Caco-2 (cell line): ENCODE data around the gene KIF16B. TPM values are rescaled to one million over a fixed set of nuclear protein-coding genes. Genes with fewer than 3 reads are reported as not detected.

Experiments
- BruUV-seq: library from RNA; stranded (reverse); fragments of 400-500 nt; replicated peaks from 2 replicates; lab custom pipeline; 2021; lab: Mats Ljungman, UMichigan
- CTCF ChIA-PET: fragments of 300-600 bp; sonication (Branson Sonifier 250); formaldehyde crosslinking; loops from one replicate; lab custom pipeline; 2022; ENCODE audit warnings: antibody characterized with exemption; lab: Charles Lee
- POLR2A ChIA-PET: fragments of 300-600 bp; sonication (Branson Sonifier 250); formaldehyde crosslinking; loops from one replicate; lab custom pipeline; 2022; ENCODE audit warnings: antibody characterized with exemption; lab: Charles Lee
- DNase-seq, 2 experiments: peaks; one replicate each; pipeline versions ENCODE4 v3.0.0 to v3.0.0-alpha.2; 2020 to 2022
- H3K27me3 ChIP-seq: replicated peaks from 2 replicates; pipeline ENCODE4 v1.6.0; 2011; ENCODE audit warnings: low read length; ENCODE audit not compliant: control insufficient read depth, insufficient read depth
- H3K36me3 ChIP-seq: 2 replicates; pipeline ENCODE4 v1.5.1; 2011; ENCODE audit warnings: low read length; ENCODE audit not compliant: control insufficient read depth, insufficient read depth
- H3K4me1 ChIP-seq: fragments of 250-450 bp; sonication (Bioruptor Pico); 2 replicates; pipeline ENCODE4 v1.5.1; 2020; ENCODE audit warnings: mild to moderate bottlenecking
- H3K4me3 ChIP-seq: 2 replicates; pipeline ENCODE4 v1.5.1; 2011; ENCODE audit warnings: low read depth, mild to moderate bottlenecking, control low read depth, low read length
- H3K9me3 ChIP-seq: fragments of 250-450 bp; sonication (Bioruptor Pico); 2 replicates; pipeline ENCODE4 v1.5.1; 2020; ENCODE audit warnings: mild to moderate bottlenecking, moderate library complexity
- H3K27ac Mint-ChIP-seq: one replicate; pipeline ENCODE4 v1.8.0; 2022; ENCODE audit warnings: mixed read lengths; ENCODE audit not compliant: unreplicated experiment
- H3K27me3 Mint-ChIP-seq: one replicate; pipeline ENCODE4 v1.8.0; 2022; ENCODE audit warnings: mixed read lengths; ENCODE audit not compliant: insufficient read depth, unreplicated experiment
- H3K36me3 Mint-ChIP-seq: one replicate; pipeline ENCODE4 v1.8.0; 2022; ENCODE audit warnings: mild to moderate bottlenecking, mixed read lengths; ENCODE audit not compliant: insufficient read depth, unreplicated experiment
- H3K4me1 Mint-ChIP-seq: one replicate; pipeline ENCODE4 v1.8.0; 2022; ENCODE audit warnings: low read depth, mixed read lengths; ENCODE audit not compliant: unreplicated experiment
- H3K4me3 Mint-ChIP-seq: one replicate; pipeline ENCODE4 v1.8.0; 2022; ENCODE audit warnings: mild to moderate bottlenecking, moderate library complexity, mixed read lengths; ENCODE audit not compliant: unreplicated experiment
- H3K9me3 Mint-ChIP-seq: one replicate; pipeline ENCODE4 v1.8.0; 2022; ENCODE audit warnings: mixed read lengths; ENCODE audit not compliant: unreplicated experiment
- CTCF ChIP-seq, 2 experiments: fragments of 200-600 bp in 1 of 2; IDR thresholded peaks; 1 replicate in 1 of 2; 2 replicates in 1 of 2; pipeline versions ENCODE4 v1.5.1 to v1.8.0; 2011 to 2022; ENCODE audit warnings: antibody characterized with exemption in 1 of 2, control low read depth in 1 of 2, inconsistent platforms in 1 of 2, low read depth in 1 of 2, low read length in 1 of 2, mild to moderate bottlenecking in 1 of 2, moderate library complexity in 1 of 2; ENCODE audit not compliant: insufficient read depth in 1 of 2, severe bottlenecking in 1 of 2, unreplicated experiment in 1 of 2
- intact Hi-C: fragments of 100-400 bp; cut with micrococcal nuclease; formaldehyde crosslinking; loops from one replicate; pipeline ENCODE4 v1.10.0; 2022; ENCODE audit not compliant: unreplicated experiment
- total RNA-seq: library from RNA; stranded (reverse); gene quantifications from 2 replicates; pipeline ENCODE4 v1.2.3, GENCODE V29; 2022

KIF16B gene
- total RNA-seq, 1 experiment from 2014 or later = 11.3 TPM

- Histone ChIP-seq H3K4me3 (no peak overlapping the region), H3K9me3 (no peaks in the 10 kb centered on the region), H3K36me3 (no peaks in the 10 kb centered on the region), H3K4me1 (no peaks in the 10 kb centered on the region), H3K27me3 (no peaks in the 10 kb centered on the region)
- Mint-ChIP-seq H3K4me3 (no peak overlapping the region), H3K36me3 (no peaks in the 10 kb centered on the region), H3K27me3 (no peaks in the 10 kb centered on the region), H3K4me1 (no peaks in the 10 kb centered on the region), H3K27ac (no peak overlapping the region), H3K9me3 (peaks cover 6% of the 10 kb centered on the region)
- no peak for TF ChIP-seq CTCF (IDR thresholded peaks at IDR 0.05; ENCODE audit: insufficient read depth in 1 of 2, low read depth in 1 of 2, low read length in 1 of 2, severe bottlenecking in 1 of 2, unreplicated experiment in 1 of 2)
- intact Hi-C loops = no loop called here
- POLR2A ChIA-PET = no interaction called here
- CTCF ChIA-PET = no interaction called here
- no peak for DNase-seq
- no TSS peak for BruUV-seq
Observed at GRCh38 chr20:16445482-16445881, 127.8 kb downstream of the KIF16B start.

GRCh38 chr20:16444057-16444777 is 129.0 kb downstream of the KIF16B start:
- H3K4me1 ChIP-seq = no peaks in the 10 kb centered on the region
- ChIA-PET POLR2A (no interaction called here), CTCF (no interaction called here)
- Mint-ChIP-seq H3K4me1 (no peaks in the 10 kb centered on the region), H3K36me3 (peaks cover 5% of the 10 kb centered on the region), H3K9me3 (peaks cover 18% of the 10 kb centered on the region), H3K27ac (no peak overlapping the region), H3K4me3 (no peak overlapping the region), H3K27me3 (no peaks in the 10 kb centered on the region)
- intact Hi-C loops = no loop called here
- TF ChIP-seq CTCF (IDR thresholded peaks at IDR 0.05; ENCODE audit: insufficient read depth in 1 of 2, low read depth in 1 of 2, low read length in 1 of 2, severe bottlenecking in 1 of 2, unreplicated experiment in 1 of 2) = no peak
- H3K27me3 ChIP-seq = no peaks in the 10 kb centered on the region
- no peak for DNase-seq
- no TSS peak for BruUV-seq
- H3K9me3 ChIP-seq = peaks cover 2% of the 10 kb centered on the region; the same call in 1 of the 2 replicates
- H3K36me3 ChIP-seq = no peaks in the 10 kb centered on the region
- H3K4me3 ChIP-seq = no peak overlapping the region

GRCh38 chr20:16441546-16442164 is 131.6 kb downstream of the KIF16B start:
- intact Hi-C loops = no loop called here
- DNase-seq = no peak
- no TSS peak for BruUV-seq
- Mint-ChIP-seq H3K27me3 (no peaks in the 10 kb centered on the region), H3K36me3 (peaks cover 5% of the 10 kb centered on the region), H3K27ac (no peak overlapping the region), H3K4me3 (no peak overlapping the region), H3K4me1 (no peaks in the 10 kb centered on the region), H3K9me3 (peaks cover 27% of the 10 kb centered on the region)
- Histone ChIP-seq H3K27me3 (no peaks in the 10 kb centered on the region), H3K9me3 (peaks cover 3% of the 10 kb centered on the region; the same call in 1 of the 2 replicates), H3K4me1 (no peaks in the 10 kb centered on the region), H3K36me3 (no peaks in the 10 kb centered on the region), H3K4me3 (no peak overlapping the region)
- TF ChIP-seq CTCF (IDR thresholded peaks at IDR 0.05; ENCODE audit: insufficient read depth in 1 of 2, low read depth in 1 of 2, low read length in 1 of 2, severe bottlenecking in 1 of 2, unreplicated experiment in 1 of 2) = no peak
- ChIA-PET CTCF (no interaction called here), POLR2A (no interaction called here)
